Adrenal gland (tissue), 12 donors: ENCODE measurements around the gene CA10. TPM values are rescaled to one million over a fixed set of nuclear protein-coding genes. Genes with fewer than 3 reads are reported as not detected.

ENCODE experiments used
- DNase-seq, 7 donors: peaks; one replicate each; pipeline ENCODE4 v3.0.0-alpha.2; 2019 to 2020
- H3K27ac ChIP-seq, 5 donors: fragments of 200-600 bp; sonication (generic) in 4 of 5; 1 replicate in 3 of 5; 2 replicates in 2 of 5; pipeline versions ENCODE4 v1.5.1 to v1.8.0; 2016 to 2020; ENCODE audit warnings: mild to moderate bottlenecking in 1 of 5
- H3K27me3 ChIP-seq: fragments of 200-600 bp; 2 replicates; pipeline ENCODE4 v1.8.0; 2021
- H3K36me3 ChIP-seq, 2 donors: fragments of 200-600 bp; replicated peaks in 1 of 2; 1 replicate in 1 of 2; 2 replicates in 1 of 2; pipeline versions ENCODE4 v1.5.1 to v1.8.0; 2018 to 2022
- H3K4me1 ChIP-seq, 2 donors: fragments of 200-600 bp; replicated peaks in 1 of 2; 1 replicate in 1 of 2; 2 replicates in 1 of 2; pipeline versions ENCODE4 v1.5.1 to v1.8.0; 2018 to 2021
- H3K4me3 ChIP-seq, 4 donors: fragments of 200-600 bp; sonication (generic) in 3 of 4; one replicate each; pipeline ENCODE4 v1.5.1; 2016 to 2018
- H3K9me3 ChIP-seq, 3 donors: fragments of 200-600 bp; sonication (generic) in 1 of 3; replicated peaks in 1 of 3; 1 replicate in 2 of 3; 2 replicates in 1 of 3; pipeline versions ENCODE4 v1.5.1 to v1.8.0; 2016 to 2021
- POLR2A ChIP-seq, 2 donors: fragments of 450-650 bp; IDR thresholded peaks; one replicate each; pipeline ENCODE4 v1.6.1; 2017; ENCODE audit warnings: antibody characterized with exemption in 2 of 2, mild to moderate bottlenecking in 2 of 2, moderate library complexity in 1 of 2
- WGBS, 4 donors: extraction: QIAGEN DNeasy Blood & Tissue Kit in 2 of 4; methylation state at CpG; one replicate each; pipeline versions ENCODE4 v1.1.5 to v1.1.7; 2013 to 2017; 5-methylcytosine and 5-hydroxymethylcytosine counted together
- intact Hi-C, 2 donors: fragments of 100-400 bp; cut with DNase I; formaldehyde crosslinking; loops; one replicate each; pipeline versions ENCODE4 v1.14.1 to v1.15.0; 2022 to 2023
- polyA plus RNA-seq, 3 donors: library from polyadenylated mRNA; stranded (reverse); fragments of 200-250 nt in 2 of 3; fragments of 350-450 nt in 1 of 3; fragmentation: Illumina TruSeq in 1 of 3; extraction: RNeasy Lipid Tissue Mini Kit (QIAGEN cat#74804) in 1 of 3; gene quantifications; one replicate each; pipeline ENCODE4 v1.2.3, GENCODE V29; 2013 to 2014
- total RNA-seq, 9 donors: library from RNA; depleted of rRNA in 4 of 9; stranded (reverse); fragments of >200 nt in 4 of 9; fragments of 120-200 nt in 1 of 9; fragmentation: NEBNext Ultra II Directional in 1 of 9; extraction: Animal tissue kit (Norgen Biotek cat#: 25700) in 1 of 9; gene quantifications; one replicate each; pipeline versions ENCODE4 v1.1.0 to v1.2.4, GENCODE V29; 2013 to 2023
- TF ChIP-seq, protein P1 (sequence below), 6 experiments: fragments of 450-650 bp in 4 of 6; fragments of 200-600 bp in 2 of 6; sonication (generic) in 1 of 6; IDR thresholded peaks; 1 replicate in 5 of 6; 2 replicates in 1 of 6; pipeline versions ENCODE4 v1.5.1 to v1.8.0; 2016 to 2021; ENCODE audit warnings: antibody characterized with exemption in 6 of 6, mild to moderate bottlenecking in 2 of 6, moderate library complexity in 1 of 6
- donor health status: healthy with polysubstance abuse.
- donor health status: Bipolar disorder and iron deficiency.
- donor health status: DM: yes; HTN: yes; CAD: no.
- donor health status: DM: no; HTN: no; CAD: no.
- donor health status: DM: no; HTN: no; CAD: no.
- donor health status: DM: yes; HTN: yes; CAD: no.

CA10 gene
- total and polyA plus RNA-seq, 12 donors = 0.27 to 3.1 (median 2.5) TPM; not detected in 5

- intact Hi-C loops = no loop called here
- Histone ChIP-seq H3K27ac (no peak overlapping the region), H3K4me1 (no peaks in the 10 kb centered on the region), H3K9me3 (no peaks in the 10 kb centered on the region), H3K4me3 (no peak overlapping the region), H3K27me3 (no peaks in the 10 kb centered on the region), H3K36me3 (no peaks in the 10 kb centered on the region)
- WGBS, 4 donors = 48 to 66% (median 63%) methylated on average over 4 of the region's 4 CpGs
- DNase-seq = no peak
- TF ChIP-seq, protein P1, sequence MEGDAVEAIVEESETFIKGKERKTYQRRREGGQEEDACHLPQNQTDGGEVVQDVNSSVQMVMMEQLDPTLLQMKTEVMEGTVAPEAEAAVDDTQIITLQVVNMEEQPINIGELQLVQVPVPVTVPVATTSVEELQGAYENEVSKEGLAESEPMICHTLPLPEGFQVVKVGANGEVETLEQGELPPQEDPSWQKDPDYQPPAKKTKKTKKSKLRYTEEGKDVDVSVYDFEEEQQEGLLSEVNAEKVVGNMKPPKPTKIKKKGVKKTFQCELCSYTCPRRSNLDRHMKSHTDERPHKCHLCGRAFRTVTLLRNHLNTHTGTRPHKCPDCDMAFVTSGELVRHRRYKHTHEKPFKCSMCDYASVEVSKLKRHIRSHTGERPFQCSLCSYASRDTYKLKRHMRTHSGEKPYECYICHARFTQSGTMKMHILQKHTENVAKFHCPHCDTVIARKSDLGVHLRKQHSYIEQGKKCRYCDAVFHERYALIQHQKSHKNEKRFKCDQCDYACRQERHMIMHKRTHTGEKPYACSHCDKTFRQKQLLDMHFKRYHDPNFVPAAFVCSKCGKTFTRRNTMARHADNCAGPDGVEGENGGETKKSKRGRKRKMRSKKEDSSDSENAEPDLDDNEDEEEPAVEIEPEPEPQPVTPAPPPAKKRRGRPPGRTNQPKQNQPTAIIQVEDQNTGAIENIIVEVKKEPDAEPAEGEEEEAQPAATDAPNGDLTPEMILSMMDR (IDR thresholded peaks at IDR 0.05) = no peak
- TF ChIP-seq POLR2A (IDR thresholded peaks at IDR 0.05) = no peak
These were observed 486.4 kb downstream of the CA10 start for GRCh38 chr17:51672065-51672464.

DNA sequence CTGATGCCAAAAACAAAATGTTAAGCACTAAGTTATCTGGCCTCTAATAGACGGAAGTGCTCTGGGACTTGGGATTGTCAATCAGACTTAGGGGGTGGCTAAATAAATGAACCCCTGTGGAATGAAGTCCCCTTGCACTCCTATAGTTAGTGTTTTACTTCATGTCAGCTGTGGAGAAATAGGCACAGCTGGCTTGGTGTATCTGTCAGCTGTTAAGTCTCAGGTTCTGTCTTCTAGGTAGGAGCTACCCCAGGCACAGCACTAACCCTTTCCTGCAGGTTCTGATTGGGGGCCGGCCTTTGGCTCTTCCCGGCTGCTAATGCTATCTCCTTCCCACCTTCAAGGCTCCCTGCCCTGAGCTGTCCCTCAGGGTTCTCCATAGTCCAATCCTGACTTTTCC is 487.6 kb downstream of the CA10 start:
- no peak for DNase-seq
- no peaks in the 10 kb centered on the region for H3K9me3 ChIP-seq
- intact Hi-C loops = no loop called here
- H3K4me1 ChIP-seq = no peaks in the 10 kb centered on the region
- H3K27ac ChIP-seq = no peak overlapping the region
- H3K36me3 ChIP-seq = no peaks in the 10 kb centered on the region
- 64 to 79% (median 75%) methylated on average over 3 of the region's 3 CpGs for WGBS, 4 donors
- H3K27me3 ChIP-seq = no peaks in the 10 kb centered on the region
- no peak overlapping the region for H3K4me3 ChIP-seq
- TF ChIP-seq POLR2A (IDR thresholded peaks at IDR 0.05) = no peak
- TF ChIP-seq, protein P1 (IDR thresholded peaks at IDR 0.05) = no peak

DNA sequence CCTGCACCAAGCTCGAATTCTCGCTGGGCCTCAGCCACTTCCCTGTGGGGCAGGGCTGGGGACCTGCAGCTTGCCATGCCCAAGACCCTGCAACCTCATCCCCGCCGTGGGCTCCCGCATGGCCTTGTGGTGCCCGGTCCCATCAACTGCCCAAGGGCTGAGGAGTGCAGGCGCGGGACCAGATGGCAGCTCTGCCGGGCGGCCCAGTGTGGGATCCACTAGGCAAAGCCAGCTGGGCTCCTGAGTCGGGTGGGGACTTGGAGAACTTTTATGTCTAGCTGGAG is 489.6 kb downstream of the CA10 start:
- no peaks in the 10 kb centered on the region for H3K27me3 ChIP-seq
- no peak for DNase-seq
- intact Hi-C loops = no loop called here
- TF ChIP-seq, protein P1 (IDR thresholded peaks at IDR 0.05) = no peak
- no peak for TF ChIP-seq POLR2A (IDR thresholded peaks at IDR 0.05)
- no peak overlapping the region for H3K27ac ChIP-seq
- no peaks in the 10 kb centered on the region for H3K4me1 ChIP-seq
- no peak overlapping the region for H3K4me3 ChIP-seq
- H3K9me3 ChIP-seq = no peaks in the 10 kb centered on the region
- WGBS, 4 donors = 33 to 93% (median 89%) methylated on average over 1 to 11 of the region's 11 CpGs
- no peaks in the 10 kb centered on the region for H3K36me3 ChIP-seq

GRCh38 chr17:51668155-51668962 is 490.2 kb downstream of the CA10 start:
- TF ChIP-seq, protein P1 (IDR thresholded peaks at IDR 0.05) = no peak
- no peak for TF ChIP-seq POLR2A (IDR thresholded peaks at IDR 0.05)

More at GRCh38 chr17:51668155-51668962, 490.2 kb downstream of the CA10 start:
- Histone ChIP-seq H3K36me3 (no peaks in the 10 kb centered on the region), H3K4me1 (no peaks in the 10 kb centered on the region), H3K9me3 (no peaks in the 10 kb centered on the region), H3K27ac (no peak overlapping the region), H3K27me3 (no peaks in the 10 kb centered on the region), H3K4me3 (no peak overlapping the region)
- 71 to 87% (median 81%) methylated on average over 15 to 21 of the region's 21 CpGs for WGBS, 4 donors
- DNase-seq = no peak
- intact Hi-C loops = no loop called here
